Measurements from ENCODE around the gene NOP53. TPM values are rescaled to one million over a fixed set of nuclear protein-coding genes. Genes with fewer than 3 reads are reported as not detected.

NOP53 gene
- total and polyA plus RNA-seq, 2 of the 13 experiments (the other 11 are each of a cell fraction or from before 2014, with no cell fraction given) = 53.9 to 141 TPM

DNA sequence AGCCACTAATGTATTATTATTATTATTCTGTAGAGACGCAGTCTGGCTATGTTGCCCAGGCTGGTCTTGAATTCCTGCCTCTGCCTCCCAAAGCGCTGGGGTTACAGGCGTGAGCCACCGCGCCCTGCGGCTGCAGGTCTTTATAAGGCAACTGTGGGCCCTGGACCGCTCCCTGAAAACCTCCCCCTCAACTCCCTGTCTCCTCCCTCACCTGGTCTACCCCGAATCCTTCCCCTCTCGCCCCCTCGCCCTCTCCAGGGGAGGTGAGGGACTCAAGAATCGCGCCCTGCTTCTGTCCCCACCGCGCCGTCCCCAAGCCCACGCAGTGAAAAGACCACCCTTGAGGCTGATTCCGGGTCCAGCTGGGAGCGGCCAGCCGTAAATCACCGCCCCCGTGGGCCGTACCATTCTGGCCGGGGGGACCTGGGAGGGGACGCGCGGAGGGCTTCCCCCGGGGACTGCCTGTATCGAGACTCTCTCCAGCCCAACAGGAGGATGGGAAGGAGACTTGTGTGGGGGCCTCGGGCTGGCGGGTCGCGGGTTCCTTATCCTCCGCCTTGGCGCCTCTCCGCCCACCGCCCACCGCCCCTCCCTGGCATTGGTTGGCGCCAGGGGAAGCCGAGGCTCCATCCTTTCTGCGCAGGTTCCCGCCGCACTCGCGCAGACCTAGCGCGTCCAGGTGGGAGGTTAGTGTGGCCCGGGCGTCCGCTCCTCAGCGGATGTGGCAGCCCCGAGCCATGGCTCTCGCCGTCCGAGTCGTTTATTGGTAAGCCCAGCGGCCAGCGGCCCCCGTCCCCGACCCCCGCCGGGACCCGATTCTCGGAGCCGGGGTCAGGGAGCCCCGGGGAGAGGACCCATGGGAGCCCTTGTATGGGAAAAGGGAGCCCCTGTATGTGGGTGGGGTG is 33.0 kb downstream of the NOP53 start, which contains the start of gene SELENOW (continued):
- TF ChIP-seq TSC22D2 (CRISPR knock-in tag; IDR thresholded peaks at IDR 0.05; ENCODE audit: borderline replicate concordance) (0 out of 2 replicates have a peak, but pooled peaks have one; percentile 67), BRD4 (CRISPR knock-in tag; IDR thresholded peaks at IDR 0.05) (peak; percentile 56; the same call in 1 of the 2 replicates), PHF21A (CRISPR knock-in tag; IDR thresholded peaks at IDR 0.05) (no peak), ZNF17 (CRISPR knock-in tag; IDR thresholded peaks at IDR 0.05) (no peak), ZNF703 (CRISPR knock-in tag; IDR thresholded peaks at IDR 0.05; ENCODE audit: borderline replicate concordance) (no peak), POGZ (CRISPR knock-in tag; IDR thresholded peaks at IDR 0.05) (0 out of 2 replicates have a peak, but pooled peaks have one; percentile 29), ZKSCAN1 (IDR thresholded peaks at IDR 0.05; ENCODE audit: low read length) (no peak), RBAK (CRISPR knock-in tag; IDR thresholded peaks at IDR 0.05) (0 out of 2 replicates have a peak, but pooled peaks have one; percentile 32), NCOA5 (CRISPR knock-in tag; IDR thresholded peaks at IDR 0.05) (no peak), ZNF781 (CRISPR knock-in tag; IDR thresholded peaks at IDR 0.05; ENCODE audit: borderline replicate concordance, not compliant biosample characterization) (no peak), BRCA1 (CRISPR knock-in tag; IDR thresholded peaks at IDR 0.05) (no peak), SRY (CRISPR knock-in tag; IDR thresholded peaks at IDR 0.05) (0 out of 2 replicates have a peak, but pooled peaks have one; percentile 47), ZNF230 (CRISPR knock-in tag; IDR thresholded peaks at IDR 0.05) (peak; percentile 67; the same call in 1 of the 2 replicates), KMT2A (CRISPR knock-in tag; IDR thresholded peaks at IDR 0.05) (no peak), GZF1 (CRISPR knock-in tag; IDR thresholded peaks at IDR 0.05) (peak; percentile 50)
- TF ChIP-seq, protein P1, sequence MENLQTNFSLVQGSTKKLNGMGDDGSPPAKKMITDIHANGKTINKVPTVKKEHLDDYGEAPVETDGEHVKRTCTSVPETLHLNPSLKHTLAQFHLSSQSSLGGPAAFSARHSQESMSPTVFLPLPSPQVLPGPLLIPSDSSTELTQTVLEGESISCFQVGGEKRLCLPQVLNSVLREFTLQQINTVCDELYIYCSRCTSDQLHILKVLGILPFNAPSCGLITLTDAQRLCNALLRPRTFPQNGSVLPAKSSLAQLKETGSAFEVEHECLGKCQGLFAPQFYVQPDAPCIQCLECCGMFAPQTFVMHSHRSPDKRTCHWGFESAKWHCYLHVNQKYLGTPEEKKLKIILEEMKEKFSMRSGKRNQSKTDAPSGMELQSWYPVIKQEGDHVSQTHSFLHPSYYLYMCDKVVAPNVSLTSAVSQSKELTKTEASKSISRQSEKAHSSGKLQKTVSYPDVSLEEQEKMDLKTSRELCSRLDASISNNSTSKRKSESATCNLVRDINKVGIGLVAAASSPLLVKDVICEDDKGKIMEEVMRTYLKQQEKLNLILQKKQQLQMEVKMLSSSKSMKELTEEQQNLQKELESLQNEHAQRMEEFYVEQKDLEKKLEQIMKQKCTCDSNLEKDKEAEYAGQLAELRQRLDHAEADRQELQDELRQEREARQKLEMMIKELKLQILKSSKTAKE (CRISPR knock-in tag; IDR thresholded peaks at IDR 0.05; ENCODE audit: borderline replicate concordance) = no peak
- TF ChIP-seq, protein P2, sequence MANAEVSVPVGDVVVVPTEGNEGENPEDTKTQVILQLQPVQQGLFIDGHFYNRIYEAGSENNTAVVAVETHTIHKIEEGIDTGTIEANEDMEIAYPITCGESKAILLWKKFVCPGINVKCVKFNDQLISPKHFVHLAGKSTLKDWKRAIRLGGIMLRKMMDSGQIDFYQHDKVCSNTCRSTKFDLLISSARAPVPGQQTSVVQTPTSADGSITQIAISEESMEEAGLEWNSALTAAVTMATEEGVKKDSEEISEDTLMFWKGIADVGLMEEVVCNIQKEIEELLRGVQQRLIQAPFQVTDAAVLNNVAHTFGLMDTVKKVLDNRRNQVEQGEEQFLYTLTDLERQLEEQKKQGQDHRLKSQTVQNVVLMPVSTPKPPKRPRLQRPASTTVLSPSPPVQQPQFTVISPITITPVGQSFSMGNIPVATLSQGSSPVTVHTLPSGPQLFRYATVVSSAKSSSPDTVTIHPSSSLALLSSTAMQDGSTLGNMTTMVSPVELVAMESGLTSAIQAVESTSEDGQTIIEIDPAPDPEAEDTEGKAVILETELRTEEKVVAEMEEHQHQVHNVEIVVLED (CRISPR knock-in tag; IDR thresholded peaks at IDR 0.05; ENCODE audit: borderline replicate concordance) = peak; percentile 57
- TF ChIP-seq, protein P3, sequence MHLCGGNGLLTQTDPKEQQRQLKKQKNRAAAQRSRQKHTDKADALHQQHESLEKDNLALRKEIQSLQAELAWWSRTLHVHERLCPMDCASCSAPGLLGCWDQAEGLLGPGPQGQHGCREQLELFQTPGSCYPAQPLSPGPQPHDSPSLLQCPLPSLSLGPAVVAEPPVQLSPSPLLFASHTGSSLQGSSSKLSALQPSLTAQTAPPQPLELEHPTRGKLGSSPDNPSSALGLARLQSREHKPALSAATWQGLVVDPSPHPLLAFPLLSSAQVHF (CRISPR knock-in tag; IDR thresholded peaks at IDR 0.05) = peak; percentile 58; the same call in 1 of the 2 replicates
- TF ChIP-seq, protein P4, sequence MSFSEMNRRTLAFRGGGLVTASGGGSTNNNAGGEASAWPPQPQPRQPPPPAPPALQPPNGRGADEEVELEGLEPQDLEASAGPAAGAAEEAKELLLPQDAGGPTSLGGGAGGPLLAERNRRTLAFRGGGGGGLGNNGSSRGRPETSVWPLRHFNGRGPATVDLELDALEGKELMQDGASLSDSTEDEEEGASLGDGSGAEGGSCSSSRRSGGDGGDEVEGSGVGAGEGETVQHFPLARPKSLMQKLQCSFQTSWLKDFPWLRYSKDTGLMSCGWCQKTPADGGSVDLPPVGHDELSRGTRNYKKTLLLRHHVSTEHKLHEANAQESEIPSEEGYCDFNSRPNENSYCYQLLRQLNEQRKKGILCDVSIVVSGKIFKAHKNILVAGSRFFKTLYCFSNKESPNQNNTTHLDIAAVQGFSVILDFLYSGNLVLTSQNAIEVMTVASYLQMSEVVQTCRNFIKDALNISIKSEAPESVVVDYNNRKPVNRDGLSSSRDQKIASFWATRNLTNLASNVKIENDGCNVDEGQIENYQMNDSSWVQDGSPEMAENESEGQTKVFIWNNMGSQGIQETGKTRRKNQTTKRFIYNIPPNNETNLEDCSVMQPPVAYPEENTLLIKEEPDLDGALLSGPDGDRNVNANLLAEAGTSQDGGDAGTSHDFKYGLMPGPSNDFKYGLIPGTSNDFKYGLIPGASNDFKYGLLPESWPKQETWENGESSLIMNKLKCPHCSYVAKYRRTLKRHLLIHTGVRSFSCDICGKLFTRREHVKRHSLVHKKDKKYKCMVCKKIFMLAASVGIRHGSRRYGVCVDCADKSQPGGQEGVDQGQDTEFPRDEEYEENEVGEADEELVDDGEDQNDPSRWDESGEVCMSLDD (CRISPR knock-in tag; IDR thresholded peaks at IDR 0.05; ENCODE audit: borderline replicate concordance) = no peak
